ENCODE measurements around the gene RPS6KA5.

RPS6KA5 gene

GRCh38 chr14:90999299-90999698 is 61.1 kb downstream of the RPS6KA5 start:
- Histone ChIP-seq H3K9me3 (no peaks in the 10 kb centered on the region), H3K4me1 (no peaks in the 10 kb centered on the region), H3K36me3 (peaks cover 0 to 4% (median 0%) of the 10 kb centered on the region in 3 donors), H3K27me3 (no peaks in the 10 kb centered on the region), H3K4me3 (no peak overlapping the region), H3K27ac (no peak overlapping the region)
- TF ChIP-seq CTCF (IDR thresholded peaks at IDR 0.05), result no peak
- no peak for DNase-seq
- intact Hi-C loops (cut with DNase I; ENCODE audit: low total_unique reads), result no loop called here

- Histone ChIP-seq H3K4me1 (no peaks in the 10 kb centered on the region), H3K9me3 (no peaks in the 10 kb centered on the region), H3K27me3 (no peaks in the 10 kb centered on the region), H3K36me3 (peaks cover 0 to 4% (median 0%) of the 10 kb centered on the region in 3 donors), H3K27ac (no peak overlapping the region), H3K4me3 (no peak overlapping the region)
- no peak for DNase-seq
- TF ChIP-seq CTCF (IDR thresholded peaks at IDR 0.05), result no peak
- intact Hi-C loops (cut with DNase I; ENCODE audit: low total_unique reads), result no loop called here
Measured at GRCh38 chr14:90996967-90997366, 63.5 kb downstream of the RPS6KA5 start.

- Histone ChIP-seq H3K9me3 (no peaks in the 10 kb centered on the region), H3K4me1 (no peaks in the 10 kb centered on the region), H3K27ac (no peak overlapping the region), H3K36me3 (peaks cover 0 to 4% (median 0%) of the 10 kb centered on the region in 3 donors), H3K4me3 (no peak overlapping the region), H3K27me3 (no peaks in the 10 kb centered on the region)
- TF ChIP-seq CTCF (IDR thresholded peaks at IDR 0.05), result no peak
- no peak for DNase-seq
- intact Hi-C loops (cut with DNase I; ENCODE audit: low total_unique reads), result no loop called here
Measured at GRCh38 chr14:90995785-90996184, 64.7 kb downstream of the RPS6KA5 start.

GRCh38 chr14:90993792-90994191 is 66.6 kb downstream of the RPS6KA5 start:
- Histone ChIP-seq H3K27ac (no peak overlapping the region), H3K27me3 (no peaks in the 10 kb centered on the region), H3K4me3 (no peak overlapping the region), H3K36me3 (peaks cover 0 to 4% (median 0%) of the 10 kb centered on the region in 3 donors), H3K9me3 (no peaks in the 10 kb centered on the region), H3K4me1 (no peaks in the 10 kb centered on the region)
- DNase-seq, result no peak
- intact Hi-C loops (cut with DNase I; ENCODE audit: low total_unique reads), result no loop called here
- TF ChIP-seq CTCF (IDR thresholded peaks at IDR 0.05), result no peak

- no peak overlapping the region for H3K4me3 ChIP-seq
- TF ChIP-seq CTCF (IDR thresholded peaks at IDR 0.05), result no peak
- no peaks in the 10 kb centered on the region for H3K36me3 ChIP-seq
- no peaks in the 10 kb centered on the region for H3K4me1 ChIP-seq
- intact Hi-C loops (cut with DNase I; ENCODE audit: low total_unique reads), result no loop called here
- H3K27me3 ChIP-seq, result no peaks in the 10 kb centered on the region
- H3K9me3 ChIP-seq, result no peaks in the 10 kb centered on the region
- DNase-seq, result no peak
- no peak overlapping the region for H3K27ac ChIP-seq
Measured at GRCh38 chr14:90991690-90992443, 68.6 kb downstream of the RPS6KA5 start.

Measured in tibial artery (tissue), 4 donors.